GM20000 (cell line): ENCODE measurements around the gene STPG3.

Experiments used
- DNase-seq: peaks from one replicate; pipeline ENCODE4 v3.0.0; 2012; ENCODE audit warnings: low spot score
- CTCF ChIP-seq: IDR thresholded peaks from 2 replicates; pipeline ENCODE4 v1.5.1; 2012; ENCODE audit warnings: mild to moderate bottlenecking, control low read depth; ENCODE audit errors: extremely low read depth, missing control alignments

The STPG3 gene

GRCh38 chr9:137302449-137303150 lies 51.5 kb downstream of the STPG3 start:
- TF ChIP-seq CTCF: peak; percentile 33
- no peak for DNase-seq
